ENCODE measurements around the gene CDH4.

DNA sequence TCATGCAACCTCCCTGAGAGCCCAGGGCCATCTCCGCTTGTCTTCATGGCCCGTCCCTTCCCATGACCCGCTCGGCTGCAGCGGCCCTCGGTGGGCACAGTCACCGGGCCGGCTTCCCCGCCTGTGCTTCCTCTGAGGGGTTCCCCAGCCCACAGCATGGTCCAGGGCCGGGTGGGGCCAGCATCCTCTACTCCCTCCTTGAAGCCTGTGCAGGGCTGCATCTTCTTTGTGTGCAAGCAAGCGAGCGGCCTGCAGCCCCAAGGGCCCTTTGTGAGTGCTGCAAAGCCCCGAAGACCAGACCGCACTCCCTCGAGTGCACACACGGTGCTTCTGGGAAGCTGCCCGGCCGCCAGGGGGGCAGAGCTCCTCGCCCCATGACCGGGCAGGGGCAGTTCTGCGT is 547.9 kb downstream of the CDH4 start:
- TF ChIP-seq, protein P1, sequence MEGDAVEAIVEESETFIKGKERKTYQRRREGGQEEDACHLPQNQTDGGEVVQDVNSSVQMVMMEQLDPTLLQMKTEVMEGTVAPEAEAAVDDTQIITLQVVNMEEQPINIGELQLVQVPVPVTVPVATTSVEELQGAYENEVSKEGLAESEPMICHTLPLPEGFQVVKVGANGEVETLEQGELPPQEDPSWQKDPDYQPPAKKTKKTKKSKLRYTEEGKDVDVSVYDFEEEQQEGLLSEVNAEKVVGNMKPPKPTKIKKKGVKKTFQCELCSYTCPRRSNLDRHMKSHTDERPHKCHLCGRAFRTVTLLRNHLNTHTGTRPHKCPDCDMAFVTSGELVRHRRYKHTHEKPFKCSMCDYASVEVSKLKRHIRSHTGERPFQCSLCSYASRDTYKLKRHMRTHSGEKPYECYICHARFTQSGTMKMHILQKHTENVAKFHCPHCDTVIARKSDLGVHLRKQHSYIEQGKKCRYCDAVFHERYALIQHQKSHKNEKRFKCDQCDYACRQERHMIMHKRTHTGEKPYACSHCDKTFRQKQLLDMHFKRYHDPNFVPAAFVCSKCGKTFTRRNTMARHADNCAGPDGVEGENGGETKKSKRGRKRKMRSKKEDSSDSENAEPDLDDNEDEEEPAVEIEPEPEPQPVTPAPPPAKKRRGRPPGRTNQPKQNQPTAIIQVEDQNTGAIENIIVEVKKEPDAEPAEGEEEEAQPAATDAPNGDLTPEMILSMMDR (IDR thresholded peaks at IDR 0.05; ENCODE audit: insufficient read depth, low read depth, low read length): no peak
- no peak for TF ChIP-seq EZH2 (IDR thresholded peaks at IDR 0.05; ENCODE audit: insufficient read depth, low read length)

All from astrocyte (in vitro differentiated cells and primary cell).